K562 (cell line): ENCODE data around the gene UBA52. TPM values are rescaled to one million over a fixed set of nuclear protein-coding genes. Genes with fewer than 3 reads are reported as not detected.

Experiments used
- COPS2 ChIP-seq: fragments of 450-650 bp; conservative IDR thresholded peaks from 2 replicates; pipeline ENCODE4 v1.6.1; 2016; ENCODE audit warnings: mild to moderate bottlenecking, moderate library complexity
- ELF1 ChIP-seq: fragments of 200-800 bp; sonication (Bioruptor generic); IDR thresholded peaks from 2 replicates; pipeline ENCODE4 v1.6.1; 2016; ENCODE audit warnings: missing genetic modification characterization, missing compliant biosample characterization
- EP300 ChIP-seq: IDR thresholded peaks from 2 replicates; pipeline ENCODE4 v1.6.1; 2012; ENCODE audit warnings: low read length, improper control_type of control experiment
- KDM1A ChIP-seq, 2 experiments: fragments of 450-650 bp; IDR thresholded peaks; 2 replicates each; pipeline ENCODE4 v1.6.1; 2016; ENCODE audit warnings: mild to moderate bottlenecking in 2 of 2
- MTA2 ChIP-seq: fragments of 450-650 bp; IDR thresholded peaks from 2 replicates; pipeline ENCODE4 v1.6.1; 2016; ENCODE audit warnings: low read depth
- POLR2AphosphoS5 ChIP-seq: IDR thresholded peaks from 2 replicates; pipeline ENCODE4 v1.6.1; 2011; ENCODE audit warnings: mild to moderate bottlenecking, low read depth, low read length, moderate library complexity; ENCODE audit not compliant: control insufficient read depth, insufficient read depth
- SRSF3 ChIP-seq: fragments of 200-400 bp; formaldehyde crosslinking; IDR thresholded peaks from 2 replicates; pipeline ENCODE4 v1.6.1; 2016; ENCODE audit warnings: mild to moderate bottlenecking, low read length, moderate library complexity; ENCODE audit not compliant: insufficient read depth
- TRIM28 ChIP-seq: fragments of 450-650 bp; IDR thresholded peaks from 2 replicates; pipeline ENCODE4 v1.6.1; 2017
- ZFPM2 ChIP-seq: fragments of 250-450 bp; sonication (Bioruptor Pico); IDR thresholded peaks from 2 replicates; pipeline ENCODE4 v1.5.1; 2022; ENCODE audit warnings: mild to moderate bottlenecking
- ZNF239 ChIP-seq: fragments of 250-450 bp; sonication (Bioruptor Pico); IDR thresholded peaks from 2 replicates; pipeline ENCODE4 v1.4.0; 2020; ENCODE audit warnings: mild to moderate bottlenecking
- polyA plus RNA-seq, 8 experiments: library from polyadenylated mRNA; depleted of rRNA in 4 of 8; stranded (reverse) in 5 of 8; unstranded in 3 of 8; fragments of >200 nt; fragmentation: Nextera tagmentation in 2 of 8; fragmentation: Illumina TruSeq in 1 of 8; extraction: Ambion mirVana in 2 of 8; extraction: Trizol in 1 of 8; gene quantifications; 2 replicates each; pipeline versions ENCODE4 v1.2.1 to v1.2.3, GENCODE V29; 2011 to 2014; ENCODE audit warnings: inconsistent platforms in 1 of 8, missing spikeins in 1 of 8
- total RNA-seq, 7 experiments: library from RNA; depleted of rRNA in 6 of 7; stranded (reverse); fragments of >200 nt in 6 of 7; fragmentation: Illumina TruSeq in 2 of 7; extraction: Trizol in 2 of 7; gene quantifications; 2 replicates each; pipeline versions ENCODE4 v1.2.1 to v1.2.3, GENCODE V29; 2011 to 2021; ENCODE audit warnings: low replicate concordance in 1 of 7
- TF ChIP-seq, protein P1 (sequence below): sonication (generic); formaldehyde crosslinking; IDR thresholded peaks from 2 replicates; pipeline ENCODE4 v1.9.0; 2022; ENCODE audit warnings: mild to moderate bottlenecking, missing genetic modification reagents
- TF ChIP-seq, protein P2 (sequence below): sonication (generic); formaldehyde crosslinking; IDR thresholded peaks from 2 replicates; pipeline ENCODE4 v1.8.0; 2022; ENCODE audit warnings: mild to moderate bottlenecking, missing genetic modification reagents, borderline replicate concordance
- TF ChIP-seq, protein P3 (sequence below): sonication (generic); formaldehyde crosslinking; IDR thresholded peaks from 2 replicates; pipeline ENCODE4 v1.8.1; 2023; ENCODE audit warnings: mild to moderate bottlenecking, missing genetic modification reagents, moderate library complexity
- TF ChIP-seq, protein P4 (sequence below): sonication (generic); IDR thresholded peaks from 2 replicates; pipeline ENCODE4 v1.6.1; 2016

The UBA52 gene
- total and polyA plus RNA-seq, 9 of the 15 experiments (the other 6 are each of a cell fraction or from before 2014, with no cell fraction given): 1,110 to 2,751 (median 1,733) TPM

DNA sequence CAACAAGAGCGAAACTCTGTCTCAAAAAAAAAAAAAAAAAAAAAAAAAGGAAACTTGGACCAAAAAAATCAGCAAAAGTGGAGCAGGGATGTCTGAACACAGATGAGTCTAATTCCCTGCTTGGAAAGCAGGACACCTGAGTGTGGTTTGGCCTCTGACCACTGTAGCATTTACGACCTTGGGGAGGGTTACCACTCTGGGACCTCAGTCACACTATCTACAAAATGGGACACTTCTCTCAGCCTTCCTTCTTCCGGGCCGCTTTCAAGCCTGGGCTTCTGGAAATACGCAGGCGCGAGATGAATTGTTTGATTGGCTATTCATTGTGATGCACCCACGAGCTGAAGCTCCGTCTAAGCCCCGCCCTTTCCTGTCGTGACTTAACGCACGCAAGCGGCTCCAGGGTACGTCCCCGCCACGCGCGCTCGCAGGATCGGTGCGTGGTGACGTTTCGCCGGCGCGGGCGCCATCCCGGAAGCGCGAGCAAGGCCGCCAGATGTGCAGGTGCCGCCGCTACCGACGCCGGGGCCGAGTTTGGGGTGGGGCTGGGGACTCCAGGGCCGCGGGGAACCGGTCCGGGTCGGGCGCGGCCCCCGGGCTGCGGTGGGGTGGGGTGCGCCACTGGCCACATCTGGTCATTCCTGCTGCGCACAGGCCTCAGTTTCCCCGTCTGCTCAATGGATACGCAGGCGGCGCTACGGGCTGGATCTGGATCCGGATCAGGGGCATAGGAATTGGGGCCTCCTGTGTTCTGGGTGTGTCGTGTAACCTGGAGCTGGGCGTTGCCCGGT lies 14.1 kb upstream of the UBA52 start, which contains the start of gene KXD1 (continued):
- TF ChIP-seq ZNF239 (CRISPR knock-in tag) (no peak), TRIM28 (peak; percentile 58; the same call in 1 of the 2 replicates), SRSF3 (no peak), MTA2 (peak; percentile 40; the same call in 1 of the 2 replicates), ZFPM2 (no peak), COPS2 (no peak), KDM1A (IDR thresholded peaks at IDR 0.05) (peak; percentile 97 to 99), POLR2AphosphoS5 (peak; percentile 72; the same call in 1 of the 2 replicates), EP300 (no peak), ELF1 (tag) (peak; percentile 97)
- TF ChIP-seq, protein P1, sequence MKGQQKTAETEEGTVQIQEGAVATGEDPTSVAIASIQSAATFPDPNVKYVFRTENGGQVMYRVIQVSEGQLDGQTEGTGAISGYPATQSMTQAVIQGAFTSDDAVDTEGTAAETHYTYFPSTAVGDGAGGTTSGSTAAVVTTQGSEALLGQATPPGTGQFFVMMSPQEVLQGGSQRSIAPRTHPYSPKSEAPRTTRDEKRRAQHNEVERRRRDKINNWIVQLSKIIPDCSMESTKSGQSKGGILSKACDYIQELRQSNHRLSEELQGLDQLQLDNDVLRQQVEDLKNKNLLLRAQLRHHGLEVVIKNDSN (CRISPR knock-in tag): peak; percentile 20; the same call in 1 of the 2 replicates
- TF ChIP-seq, protein P2, sequence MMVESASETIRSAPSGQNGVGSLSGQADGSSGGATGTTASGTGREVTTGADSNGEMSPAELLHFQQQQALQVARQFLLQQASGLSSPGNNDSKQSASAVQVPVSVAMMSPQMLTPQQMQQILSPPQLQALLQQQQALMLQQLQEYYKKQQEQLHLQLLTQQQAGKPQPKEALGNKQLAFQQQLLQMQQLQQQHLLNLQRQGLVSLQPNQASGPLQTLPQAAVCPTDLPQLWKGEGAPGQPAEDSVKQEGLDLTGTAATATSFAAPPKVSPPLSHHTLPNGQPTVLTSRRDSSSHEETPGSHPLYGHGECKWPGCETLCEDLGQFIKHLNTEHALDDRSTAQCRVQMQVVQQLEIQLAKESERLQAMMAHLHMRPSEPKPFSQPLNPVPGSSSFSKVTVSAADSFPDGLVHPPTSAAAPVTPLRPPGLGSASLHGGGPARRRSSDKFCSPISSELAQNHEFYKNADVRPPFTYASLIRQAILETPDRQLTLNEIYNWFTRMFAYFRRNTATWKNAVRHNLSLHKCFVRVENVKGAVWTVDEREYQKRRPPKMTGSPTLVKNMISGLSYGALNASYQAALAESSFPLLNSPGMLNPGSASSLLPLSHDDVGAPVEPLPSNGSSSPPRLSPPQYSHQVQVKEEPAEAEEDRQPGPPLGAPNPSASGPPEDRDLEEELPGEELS (CRISPR knock-in tag): 0 out of 2 replicates have a peak, but pooled peaks have one; percentile 17
- TF ChIP-seq, protein P3, sequence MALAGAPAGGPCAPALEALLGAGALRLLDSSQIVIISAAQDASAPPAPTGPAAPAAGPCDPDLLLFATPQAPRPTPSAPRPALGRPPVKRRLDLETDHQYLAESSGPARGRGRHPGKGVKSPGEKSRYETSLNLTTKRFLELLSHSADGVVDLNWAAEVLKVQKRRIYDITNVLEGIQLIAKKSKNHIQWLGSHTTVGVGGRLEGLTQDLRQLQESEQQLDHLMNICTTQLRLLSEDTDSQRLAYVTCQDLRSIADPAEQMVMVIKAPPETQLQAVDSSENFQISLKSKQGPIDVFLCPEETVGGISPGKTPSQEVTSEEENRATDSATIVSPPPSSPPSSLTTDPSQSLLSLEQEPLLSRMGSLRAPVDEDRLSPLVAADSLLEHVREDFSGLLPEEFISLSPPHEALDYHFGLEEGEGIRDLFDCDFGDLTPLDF (CRISPR knock-in tag): peak; percentile 86
- TF ChIP-seq, protein P4, sequence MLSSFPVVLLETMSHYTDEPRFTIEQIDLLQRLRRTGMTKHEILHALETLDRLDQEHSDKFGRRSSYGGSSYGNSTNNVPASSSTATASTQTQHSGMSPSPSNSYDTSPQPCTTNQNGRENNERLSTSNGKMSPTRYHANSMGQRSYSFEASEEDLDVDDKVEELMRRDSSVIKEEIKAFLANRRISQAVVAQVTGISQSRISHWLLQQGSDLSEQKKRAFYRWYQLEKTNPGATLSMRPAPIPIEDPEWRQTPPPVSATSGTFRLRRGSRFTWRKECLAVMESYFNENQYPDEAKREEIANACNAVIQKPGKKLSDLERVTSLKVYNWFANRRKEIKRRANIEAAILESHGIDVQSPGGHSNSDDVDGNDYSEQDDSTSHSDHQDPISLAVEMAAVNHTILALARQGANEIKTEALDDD: no peak
